GM23338 (cell line): Measurements from ENCODE around the gene SORCS2. TPM values are rescaled to one million over a fixed set of nuclear protein-coding genes. Genes with fewer than 3 reads are reported as not detected.

Source experiments
- ATAC-seq: fragments of 200-7000 bp; cut with Tn5 transposase; 3 replicates; pipeline ENCODE4 v1.9.1; 2020
- DNase-seq: peaks from one replicate; pipeline ENCODE4 v3.0.0-alpha.2; 2015; ENCODE audit warnings: low spot score
- H2AFZ ChIP-seq: fragments of 200-600 bp; sonication (generic); 2 replicates; pipeline ENCODE4 v1.8.0; 2016; ENCODE audit warnings: antibody characterized with exemption, mild to moderate bottlenecking, moderate library complexity
- H3F3A ChIP-seq: fragments of 200-600 bp; sonication (generic); replicated peaks from 2 replicates; pipeline ENCODE4 v1.8.0; 2017; ENCODE audit warnings: antibody characterized with exemption, mixed run types, low read depth
- H3K27ac ChIP-seq: fragments of 200-600 bp; sonication (generic); 2 replicates; pipeline ENCODE4 v1.6.1; 2016; ENCODE audit warnings: low read depth
- H3K27me3 ChIP-seq: fragments of 200-600 bp; sonication (generic); 2 replicates; pipeline ENCODE4 v1.8.0; 2016; ENCODE audit warnings: mild to moderate bottlenecking, mixed run types, moderate library complexity; ENCODE audit not compliant: insufficient read depth
- H3K36me3 ChIP-seq: fragments of 200-600 bp; sonication (generic); 2 replicates; pipeline ENCODE4 v1.8.0; 2016; ENCODE audit warnings: mild to moderate bottlenecking; ENCODE audit not compliant: insufficient read depth
- H3K4me1 ChIP-seq: fragments of 200-600 bp; sonication (generic); 2 replicates; pipeline ENCODE4 v1.8.0; 2016; ENCODE audit warnings: mild to moderate bottlenecking, moderate library complexity; ENCODE audit not compliant: insufficient read depth
- H3K4me2 ChIP-seq: fragments of 200-600 bp; sonication (generic); 2 replicates; pipeline ENCODE4 v1.7.1; 2017; ENCODE audit warnings: mixed run types
- H3K4me3 ChIP-seq: fragments of 200-600 bp; sonication (generic); 2 replicates; pipeline ENCODE4 v1.6.1; 2016; ENCODE audit warnings: mixed run types
- H3K79me2 ChIP-seq: fragments of 200-600 bp; sonication (generic); replicated peaks from 2 replicates; pipeline ENCODE4 v1.8.0; 2017; ENCODE audit warnings: mild to moderate bottlenecking; ENCODE audit not compliant: insufficient read depth
- H3K9me2 ChIP-seq: fragments of 200-600 bp; sonication (generic); 2 replicates; pipeline ENCODE4 v1.8.0; 2017; ENCODE audit not compliant: insufficient read depth
- H4K20me1 ChIP-seq: fragments of 200-600 bp; sonication (generic); replicated peaks from 2 replicates; pipeline ENCODE4 v1.8.0; 2017; ENCODE audit warnings: mild to moderate bottlenecking; ENCODE audit not compliant: insufficient read depth
- H3K27ac Mint-ChIP-seq: 2 replicates; pipeline ENCODE4 v1.8.0; 2020; ENCODE audit warnings: inconsistent platforms, mild to moderate bottlenecking, moderate library complexity, mixed read lengths
- H3K27me3 Mint-ChIP-seq: 3 replicates; pipeline ENCODE4 v1.8.0; 2022; ENCODE audit warnings: low read depth, mild to moderate bottlenecking, moderate library complexity, mixed read lengths, inconsistent platforms; ENCODE audit not compliant: insufficient read depth, poor library complexity
- H3K36me3 Mint-ChIP-seq: 3 replicates; pipeline ENCODE4 v1.8.0; 2021; ENCODE audit warnings: low read depth, mild to moderate bottlenecking, inconsistent platforms, moderate library complexity, mixed read lengths
- H3K4me1 Mint-ChIP-seq: 3 replicates; pipeline ENCODE4 v1.8.0; 2020; ENCODE audit warnings: mild to moderate bottlenecking, inconsistent platforms, mixed read lengths
- H3K4me3 Mint-ChIP-seq: 3 replicates; pipeline ENCODE4 v1.8.0; 2021; ENCODE audit warnings: moderate library complexity, mild to moderate bottlenecking, inconsistent platforms, mixed read lengths
- H3K9me3 Mint-ChIP-seq: 3 replicates; pipeline ENCODE4 v1.8.0; 2020; ENCODE audit warnings: moderate library complexity, mild to moderate bottlenecking, inconsistent platforms, mixed read lengths
- CREB1 ChIP-seq: fragments of 250-450 bp; sonication (Bioruptor Pico); IDR thresholded peaks from 2 replicates; pipeline ENCODE4 v1.5.0; 2020; ENCODE audit warnings: low read depth, mild to moderate bottlenecking, moderate library complexity
- CTCF ChIP-seq, 2 experiments: fragments of 200-600 bp in 1 of 2; sonication (generic) in 1 of 2; conservative IDR thresholded peaks; 2 replicates each; pipeline versions ENCODE4 v1.5.1 to v1.6.1; 2016 to 2017; ENCODE audit warnings: antibody characterized with exemption in 2 of 2, low read depth in 2 of 2, mild to moderate bottlenecking in 2 of 2, moderate library complexity in 1 of 2
- EZH2phosphoT487 ChIP-seq: fragments of 200-600 bp; sonication (generic); IDR thresholded peaks from one replicate; pipeline ENCODE4 v1.8.1; 2018; ENCODE audit warnings: antibody characterized with exemption; ENCODE audit not compliant: unreplicated experiment
- JUNB ChIP-seq: IDR thresholded peaks from one replicate; pipeline ENCODE4 v1.6.1; 2016; ENCODE audit warnings: antibody characterized with exemption; ENCODE audit not compliant: unreplicated experiment
- NANOG ChIP-seq: IDR thresholded peaks from 2 replicates; pipeline ENCODE4 v1.6.1; 2016; ENCODE audit warnings: antibody characterized with exemption, borderline replicate concordance
- POLR2AphosphoS5 ChIP-seq: IDR thresholded peaks from 2 replicates; pipeline ENCODE4 v1.6.1; 2016; ENCODE audit warnings: antibody characterized with exemption, low read depth
- REST ChIP-seq: IDR thresholded peaks from one replicate; pipeline ENCODE4 v1.6.1; 2018; ENCODE audit warnings: antibody characterized with exemption; ENCODE audit not compliant: unreplicated experiment
- STAT1 ChIP-seq: IDR thresholded peaks from one replicate; pipeline ENCODE4 v1.6.1; 2016; ENCODE audit warnings: antibody characterized with exemption; ENCODE audit not compliant: unreplicated experiment
- ZNF114 ChIP-seq: fragments of 250-450 bp; sonication (Bioruptor Pico); IDR thresholded peaks from 2 replicates; pipeline ENCODE4 v1.5.0; 2020; ENCODE audit warnings: mild to moderate bottlenecking, moderate library complexity
- ZNF331 ChIP-seq: fragments of 250-450 bp; sonication (Bioruptor Pico); IDR thresholded peaks from 2 replicates; pipeline ENCODE4 v1.5.0; 2020; ENCODE audit warnings: low read depth, mild to moderate bottlenecking, moderate library complexity
- ZNF462 ChIP-seq: fragments of 250-450 bp; sonication (Bioruptor Pico); IDR thresholded peaks from 2 replicates; pipeline ENCODE4 v1.5.0; 2020; ENCODE audit warnings: mild to moderate bottlenecking, moderate library complexity
- polyA plus RNA-seq: library from polyadenylated mRNA; unstranded; fragments of >200 nt; fragmentation: Nextera tagmentation; extraction: Ambion mirVana; gene quantifications from 2 replicates; pipeline ENCODE4 v1.2.1, GENCODE V29; 2016
- total RNA-seq: library from RNA; depleted of rRNA; stranded (reverse); fragments of >200 nt; shearing (Covaris generic); gene quantifications from 2 replicates; pipeline ENCODE4 v1.2.3, GENCODE V29; 2014

Gene SORCS2
- total and polyA plus RNA-seq, 2 experiments from 2014 or later: 0.47 to 2.4 TPM

- Histone ChIP-seq H3K4me3 (no peak overlapping the region), H3K27ac (no peak overlapping the region), H3F3A (no peaks in the 10 kb centered on the region), H3K27me3 (no peaks in the 10 kb centered on the region), H3K4me1 (no peaks in the 10 kb centered on the region), H2AFZ (no peak overlapping the region), H3K4me2 (no peak overlapping the region), H3K36me3 (no peaks in the 10 kb centered on the region), H3K9me2 (0 out of 2 replicates have a peak, but pooled peaks cover 3% of the 10 kb centered on the region), H3K79me2 (no peaks in the 10 kb centered on the region), H4K20me1 (no peaks in the 10 kb centered on the region)
- Mint-ChIP-seq H3K4me1 (peaks cover 9% of the 10 kb centered on the region), H3K36me3 (no peaks in the 10 kb centered on the region), H3K4me3 (no peak overlapping the region), H3K27me3 (no peaks in the 10 kb centered on the region), H3K27ac (no peak overlapping the region), H3K9me3 (no peaks in the 10 kb centered on the region)
- TF ChIP-seq ZNF331 (no peak), EZH2phosphoT487 (no peak), REST (no peak), JUNB (no peak), NANOG (no peak), STAT1 (no peak), ZNF114 (CRISPR knock-in tag) (no peak), ZNF462 (no peak), CREB1 (CRISPR knock-in tag) (no peak), POLR2AphosphoS5 (no peak), CTCF (conservative IDR thresholded peaks at IDR 0.05; ENCODE audit: low read depth in 2 of 2) (no peak)
- no peak for DNase-seq
- ATAC-seq: no peak
Measured at GRCh38 chr4:7663075-7663541, 470.8 kb downstream of the SORCS2 start.
